ENCODE data around the gene ATG7. TPM values are rescaled to one million over a fixed set of nuclear protein-coding genes. Genes with fewer than 3 reads are reported as not detected.
A peak's percentile ranks its signal among the peaks of the same experiment; 100 is the strongest.
"Not testable (repeated sequence)": the region's sequence is repeated elsewhere in the genome, so short reads cannot be mapped to it uniquely, and the experiment has no call there.

Gene ATG7
- polyA plus RNA-seq, 2 of the 4 experiments (the other 2 are of a cell fraction) = 27.2 to 41.2 TPM

GRCh38 chr3:11401434-11401833 lies 129.2 kb downstream of the ATG7 start (continued):
- TF ChIP-seq USF2 (IDR thresholded peaks at IDR 0.05) (no peak), E2F6 (IDR thresholded peaks at IDR 0.05; ENCODE audit: borderline replicate concordance, low read depth) (no peak), RFX5 (IDR thresholded peaks at IDR 0.05) (no peak)

GRCh38 chr3:11405323-11405722 lies 133.1 kb downstream of the ATG7 start:
- ChIA-PET CTCF (no interaction called here), POLR2A (no interaction called here)
- TF ChIP-seq MAFK (IDR thresholded peaks at IDR 0.05; ENCODE audit: partially characterized antibody) = peak; percentile 57
- TF ChIP-seq PHF8 (IDR thresholded peaks at IDR 0.05; ENCODE audit: borderline replicate concordance, low read depth) = no peak
- TF ChIP-seq MAX (IDR thresholded peaks at IDR 0.05) = no peak
- WGBS (ENCODE audit: missing lambda C conversion rate) = 95% methylated on average over 2 of the region's 2 CpGs
- Histone ChIP-seq H3K4me3 (no peak overlapping the region), H3K4me2 (no peak overlapping the region), H3K27ac (no peak overlapping the region), H3K4me1 (no peaks in the 10 kb centered on the region), H3K9me3 (peaks cover 27% of the 10 kb centered on the region)
- no peak for ATAC-seq
- no peak for FAIRE-seq
- DNase-seq (ENCODE audit: low read depth in 1 of 2, low spot score in 1 of 2) = no peak

- Histone ChIP-seq H3K9me3 (peaks cover 27% of the 10 kb centered on the region), H3K4me3 (no peak overlapping the region), H3K4me2 (no peak overlapping the region), H3K4me1 (no peaks in the 10 kb centered on the region), H3K27ac (no peak overlapping the region)
- no peak for ATAC-seq
- ChIA-PET CTCF (interaction anchor here (0.5 kb wide), 1 partner anchor 325 kb away, joined by 3 read pairs; no protein-coding TSS in a partner anchor), POLR2A (no interaction called here)
- TF ChIP-seq SMC3 (IDR thresholded peaks at IDR 0.05) (no peak), CHD4 (IDR thresholded peaks at IDR 0.05; ENCODE audit: borderline replicate concordance) (no peak), ZFP36 (IDR thresholded peaks at IDR 0.05; ENCODE audit: borderline replicate concordance, partially characterized antibody) (peak; percentile 35), EHMT2 (IDR thresholded peaks at IDR 0.05; ENCODE audit: low read depth) (no peak)
- FAIRE-seq = no peak
- WGBS (ENCODE audit: missing lambda C conversion rate) = 24% methylated on average over 1 of the region's 1 CpG
- no peak for DNase-seq (ENCODE audit: low read depth in 1 of 2, low spot score in 1 of 2)
These were observed 135.4 kb downstream of the ATG7 start for GRCh38 chr3:11407644-11408043.

- not testable (repeated sequence) for ATAC-seq, FAIRE-seq
- WGBS (ENCODE audit: missing lambda C conversion rate) = 91% methylated on average over 4 of the region's 4 CpGs
These were observed 136.2 kb downstream of the ATG7 start for GRCh38 chr3:11408324-11408859.

GRCh38 chr3:11410564-11410963 lies 138.4 kb downstream of the ATG7 start:
- Histone ChIP-seq H3K4me3 (no peak overlapping the region), H3K4me1 (no peaks in the 10 kb centered on the region), H3K27ac (no peak overlapping the region), H3K4me2 (no peak overlapping the region), H3K9me3 (peaks cover 27% of the 10 kb centered on the region)
- CTCF ChIA-PET = no interaction called here
- ATAC-seq (no peak), DNase-seq (ENCODE audit: low read depth in 1 of 2, low spot score in 1 of 2) (no peak), FAIRE-seq (no peak)
- POLR2A ChIA-PET = no interaction called here
- no peak for TF ChIP-seq PHF8 (IDR thresholded peaks at IDR 0.05; ENCODE audit: borderline replicate concordance, low read depth)
- no peak for TF ChIP-seq HEYL (CRISPR knock-in tag; IDR thresholded peaks at IDR 0.05)
- no peak for TF ChIP-seq PBX3 (IDR thresholded peaks at IDR 0.05)
- no peak for TF ChIP-seq POLR2A (IDR thresholded peaks at IDR 0.05; ENCODE audit: low read length)
- no peak for TF ChIP-seq CBX2 (IDR thresholded peaks at IDR 0.05; ENCODE audit: borderline replicate concordance, low read depth)
- TF ChIP-seq RARB (CRISPR knock-in tag; IDR thresholded peaks at IDR 0.05) = no peak
- no peak for TF ChIP-seq ZNF302 (CRISPR knock-in tag; IDR thresholded peaks at IDR 0.05)
- TF ChIP-seq ESRRA (IDR thresholded peaks at IDR 0.05; ENCODE audit: borderline replicate concordance, low read length) = no peak
- TF ChIP-seq HMGXB4 (CRISPR knock-in tag; IDR thresholded peaks at IDR 0.05; ENCODE audit: borderline replicate concordance) = no peak
- no peak for TF ChIP-seq NPAS2 (CRISPR knock-in tag; IDR thresholded peaks at IDR 0.05; ENCODE audit: borderline replicate concordance)
- TF ChIP-seq FOSB (CRISPR knock-in tag; IDR thresholded peaks at IDR 0.05) = no peak
- TF ChIP-seq MAZ (IDR thresholded peaks at IDR 0.05; ENCODE audit: borderline replicate concordance, low read depth, low read length) = no peak
- TF ChIP-seq MAFK (IDR thresholded peaks at IDR 0.05; ENCODE audit: partially characterized antibody) = no peak
- TF ChIP-seq HES2 (IDR thresholded peaks at IDR 0.05) = no peak
- no peak for TF ChIP-seq RNF2 (IDR thresholded peaks at IDR 0.05; ENCODE audit: borderline replicate concordance, low read depth)

More at GRCh38 chr3:11408324-11408859, 136.2 kb downstream of the ATG7 start:
- H3K27ac ChIP-seq, POLR2A ChIA-PET, CTCF ChIA-PET, H3K4me2 ChIP-seq, H3K4me1 ChIP-seq, H3K4me3 ChIP-seq: not testable (repeated sequence)
- H3K9me3 ChIP-seq = peaks cover 27% of the 10 kb centered on the region
- DNase-seq (ENCODE audit: low read depth in 1 of 2, low spot score in 1 of 2) = peak in 1 of 2 experiments; percentile 4

Measured in A549 (cell line).